COLO668 (cell line): ENCODE results near the gene SPTB.

Experiments used
- DNase-seq: peaks from one replicate; lab custom pipeline; 2025; ENCODE audit not compliant: unreplicated experiment; lab: John Stamatoyannopoulos, UW

Gene SPTB

GRCh38 chr14:64755781-64756221 is 123.9 kb downstream of the SPTB start:
- DNase-seq, result no peak

DNA sequence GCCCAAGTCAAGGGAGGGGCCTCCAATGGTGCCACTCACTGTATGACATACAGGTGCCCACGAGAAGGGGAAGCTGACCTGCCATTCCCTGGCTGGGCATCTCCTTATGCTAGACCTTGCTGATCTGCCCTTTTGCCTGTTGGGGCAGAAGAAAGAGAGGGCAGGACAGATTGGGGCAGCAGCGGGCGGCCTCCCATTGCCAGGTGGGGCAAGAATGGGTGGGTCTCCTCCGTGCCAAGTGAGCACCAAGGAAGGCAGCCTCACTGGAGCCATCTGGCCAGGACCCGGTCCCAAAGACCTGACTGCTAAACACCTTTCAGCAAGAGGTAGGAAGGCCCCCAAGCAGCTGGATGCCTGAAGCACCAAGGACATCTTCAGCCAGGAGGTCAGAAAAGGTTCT is 125.0 kb downstream of the SPTB start:
- DNase-seq, result no peak

DNA sequence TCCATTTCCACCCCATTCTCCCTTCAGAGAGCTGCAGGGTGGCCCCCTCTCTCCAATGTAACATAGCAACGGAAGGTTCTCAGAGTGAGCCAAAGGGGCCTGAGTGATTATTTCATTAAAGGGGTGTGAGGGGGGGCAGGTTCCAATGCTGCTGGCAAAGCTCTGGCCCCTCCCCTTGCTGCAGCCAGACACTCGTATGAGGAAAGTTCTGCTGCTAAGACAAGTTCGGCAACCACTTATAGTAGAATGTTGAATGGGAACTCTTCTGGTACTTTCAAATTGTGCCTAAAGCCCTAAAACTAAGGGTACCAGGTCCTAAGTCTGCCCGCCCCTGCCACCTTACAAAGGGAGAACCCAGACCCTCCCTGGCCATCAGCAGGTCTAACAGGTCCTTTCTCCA is 125.7 kb downstream of the SPTB start:
- no peak for DNase-seq

GRCh38 chr14:64753374-64753773 is 126.3 kb downstream of the SPTB start:
- no peak for DNase-seq

- DNase-seq, result no peak
These were observed 126.8 kb downstream of the SPTB start for GRCh38 chr14:64752909-64753308.

GRCh38 chr14:64748995-64749714 is 130.6 kb downstream of the SPTB start:
- DNase-seq, result no peak

DNA sequence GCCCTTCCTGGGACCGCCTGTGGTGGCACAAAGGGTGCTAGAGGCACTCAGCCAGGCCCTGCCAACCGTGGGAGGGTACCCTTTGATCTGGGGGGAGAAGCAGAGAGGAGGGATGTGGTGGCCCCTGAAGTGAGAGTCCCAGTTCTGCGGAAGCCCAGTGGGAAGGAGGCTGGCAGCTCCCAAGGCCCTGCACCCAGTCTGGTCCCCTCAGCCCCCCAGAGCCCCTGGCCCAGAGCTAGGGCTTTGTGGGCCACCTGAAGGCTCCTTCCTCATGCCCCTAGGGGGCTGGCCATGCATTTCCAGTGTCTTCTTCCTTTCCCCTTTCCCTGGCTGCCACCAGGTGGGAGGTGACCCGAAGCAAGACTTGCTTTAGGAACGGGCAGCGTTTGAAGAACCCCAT is 131.2 kb downstream of the SPTB start:
- DNase-seq, result no peak

- DNase-seq, result no peak
These were observed 132.4 kb downstream of the SPTB start for GRCh38 chr14:64747327-64747726.

DNA sequence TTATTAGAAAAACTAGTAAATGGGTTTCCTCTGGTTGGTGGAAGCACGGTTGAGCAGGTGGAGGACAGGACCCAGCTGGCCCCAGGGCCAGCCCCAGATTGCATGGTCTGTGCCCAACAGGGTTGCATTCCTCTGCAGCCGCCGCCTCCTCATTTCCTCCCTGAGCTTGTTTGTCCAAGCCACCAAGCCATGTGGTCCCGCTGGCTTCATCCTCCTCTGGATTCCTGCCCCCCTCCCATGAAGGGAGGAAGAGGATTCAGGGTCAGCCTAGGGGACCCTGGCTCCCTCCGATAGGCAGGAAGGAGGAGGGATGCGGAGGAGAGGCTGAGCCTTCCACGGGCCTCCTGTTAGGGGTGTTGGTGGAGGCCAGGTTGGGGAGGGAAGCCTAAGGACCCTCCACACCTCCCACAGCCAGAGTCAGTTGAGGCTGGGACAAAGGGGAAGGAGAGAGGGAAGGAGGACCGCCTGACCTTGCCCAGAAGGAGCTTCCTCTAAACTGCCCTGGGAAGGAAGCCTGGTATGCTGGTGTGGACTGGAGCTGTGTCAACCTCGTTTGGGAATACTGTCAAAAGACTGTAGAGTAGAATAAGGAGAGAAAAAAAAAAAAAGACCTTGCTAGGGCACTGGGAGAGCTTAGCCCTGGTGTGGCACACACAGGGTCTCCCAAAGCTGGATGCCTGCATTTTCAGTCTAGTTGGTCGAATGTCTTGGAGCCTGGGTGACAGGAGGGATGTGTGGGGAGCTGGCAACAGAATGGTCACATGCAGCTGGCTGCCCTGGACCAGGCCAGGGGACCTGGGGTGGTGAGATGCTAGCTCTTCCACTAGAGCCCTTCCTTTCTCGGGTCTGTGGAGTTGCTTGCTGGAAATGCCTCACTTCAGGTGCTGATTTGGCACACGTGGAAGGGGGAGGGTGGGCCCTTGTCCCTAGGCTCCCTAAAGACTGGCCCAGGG is 133.1 kb downstream of the SPTB start:
- no peak for DNase-seq

DNA sequence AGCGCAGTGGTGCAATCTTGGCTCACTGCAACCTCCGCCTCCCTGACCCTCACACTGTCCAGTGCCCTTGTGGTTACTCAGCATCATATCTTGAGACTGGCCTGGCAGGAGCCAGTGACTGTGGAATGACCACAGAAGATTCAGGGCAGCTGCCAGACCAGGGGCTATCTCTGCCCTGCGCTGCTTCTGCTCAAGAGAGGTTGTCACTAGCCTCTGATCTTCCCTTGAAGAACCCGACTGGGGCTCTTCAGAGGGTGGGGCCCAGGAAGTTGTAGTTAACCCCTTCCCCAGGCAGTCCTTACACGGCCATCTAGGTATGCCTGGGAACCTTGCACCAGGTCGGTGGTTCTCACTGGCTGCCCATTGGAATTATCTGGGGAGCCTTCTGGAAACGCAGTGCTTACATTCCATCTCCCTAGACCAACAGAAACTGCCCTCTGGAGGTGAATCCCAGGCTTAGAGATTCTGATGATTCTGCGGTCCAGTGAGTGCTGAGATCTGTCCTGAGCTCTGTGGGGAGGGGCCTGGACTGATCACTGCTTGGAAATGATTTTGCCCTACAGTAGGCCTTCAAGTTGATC is 134.1 kb downstream of the SPTB start:
- no peak for DNase-seq

DNA sequence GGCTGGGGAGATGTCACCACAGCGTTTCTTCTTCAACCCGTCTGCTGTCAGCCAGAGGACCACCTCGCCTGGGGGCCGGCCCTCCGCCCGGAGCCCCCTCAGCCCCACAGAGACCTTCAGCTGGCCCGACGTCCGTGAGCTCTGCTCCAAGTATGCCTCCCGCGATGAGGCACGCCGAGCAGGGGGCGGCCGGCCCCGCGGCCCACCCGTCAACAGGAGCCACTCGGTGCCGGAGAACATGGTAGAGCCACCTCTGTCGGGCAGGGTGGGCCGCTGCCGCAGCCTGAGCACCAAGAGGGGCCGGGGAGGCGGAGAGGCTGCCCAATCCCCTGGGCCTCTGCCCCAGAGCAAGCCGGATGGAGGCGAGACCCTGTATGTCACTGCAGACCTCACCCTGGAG is 136.6 kb downstream of the SPTB start:
- no peak for DNase-seq

- no peak for DNase-seq
These were observed 137.7 kb downstream of the SPTB start for GRCh38 chr14:64741961-64742360.

DNA sequence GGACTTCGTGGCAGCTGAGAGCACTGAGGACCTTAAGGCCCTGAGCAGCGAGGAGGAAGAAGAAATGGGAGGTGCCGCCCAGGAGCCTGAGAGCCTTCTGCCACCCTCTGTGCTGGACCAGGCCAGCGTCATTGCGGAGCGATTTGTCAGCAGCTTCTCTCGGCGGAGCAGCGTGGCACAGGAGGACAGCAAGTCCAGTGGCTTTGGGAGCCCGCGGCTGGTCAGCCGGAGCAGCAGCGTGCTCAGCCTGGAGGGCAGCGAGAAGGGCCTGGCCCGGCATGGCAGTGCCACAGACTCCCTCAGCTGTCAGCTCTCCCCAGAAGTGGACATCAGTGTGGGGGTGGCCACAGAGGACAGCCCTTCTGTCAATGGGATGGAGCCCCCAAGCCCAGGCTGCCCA is 138.5 kb downstream of the SPTB start:
- no peak for DNase-seq

DNA sequence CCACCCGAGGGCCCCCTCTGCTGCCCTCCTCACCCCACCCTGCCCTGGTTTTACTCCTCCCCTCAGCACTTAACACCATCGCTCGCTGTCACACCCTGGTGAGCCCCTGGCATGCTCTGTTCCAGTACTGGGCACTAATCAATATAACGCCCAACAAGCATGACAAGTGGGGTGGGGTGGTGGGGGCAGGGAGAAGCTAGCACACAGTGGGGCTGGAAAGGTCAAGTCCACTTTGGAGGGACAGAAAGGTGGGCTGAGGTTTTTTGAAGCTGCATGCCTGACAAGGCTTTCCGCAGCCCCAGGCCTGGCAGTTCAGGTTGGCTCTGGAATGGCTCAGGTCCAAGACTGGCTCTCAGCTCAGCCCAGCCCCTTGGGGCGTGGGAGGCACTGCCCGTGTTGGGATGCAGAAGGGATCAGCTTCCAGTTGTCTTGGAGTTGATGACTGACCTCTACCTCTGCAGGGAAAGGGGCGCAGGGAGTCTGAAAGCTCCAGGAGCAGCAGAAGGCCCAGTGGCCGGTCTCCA is 141.4 kb downstream of the SPTB start:
- no peak for DNase-seq

DNA sequence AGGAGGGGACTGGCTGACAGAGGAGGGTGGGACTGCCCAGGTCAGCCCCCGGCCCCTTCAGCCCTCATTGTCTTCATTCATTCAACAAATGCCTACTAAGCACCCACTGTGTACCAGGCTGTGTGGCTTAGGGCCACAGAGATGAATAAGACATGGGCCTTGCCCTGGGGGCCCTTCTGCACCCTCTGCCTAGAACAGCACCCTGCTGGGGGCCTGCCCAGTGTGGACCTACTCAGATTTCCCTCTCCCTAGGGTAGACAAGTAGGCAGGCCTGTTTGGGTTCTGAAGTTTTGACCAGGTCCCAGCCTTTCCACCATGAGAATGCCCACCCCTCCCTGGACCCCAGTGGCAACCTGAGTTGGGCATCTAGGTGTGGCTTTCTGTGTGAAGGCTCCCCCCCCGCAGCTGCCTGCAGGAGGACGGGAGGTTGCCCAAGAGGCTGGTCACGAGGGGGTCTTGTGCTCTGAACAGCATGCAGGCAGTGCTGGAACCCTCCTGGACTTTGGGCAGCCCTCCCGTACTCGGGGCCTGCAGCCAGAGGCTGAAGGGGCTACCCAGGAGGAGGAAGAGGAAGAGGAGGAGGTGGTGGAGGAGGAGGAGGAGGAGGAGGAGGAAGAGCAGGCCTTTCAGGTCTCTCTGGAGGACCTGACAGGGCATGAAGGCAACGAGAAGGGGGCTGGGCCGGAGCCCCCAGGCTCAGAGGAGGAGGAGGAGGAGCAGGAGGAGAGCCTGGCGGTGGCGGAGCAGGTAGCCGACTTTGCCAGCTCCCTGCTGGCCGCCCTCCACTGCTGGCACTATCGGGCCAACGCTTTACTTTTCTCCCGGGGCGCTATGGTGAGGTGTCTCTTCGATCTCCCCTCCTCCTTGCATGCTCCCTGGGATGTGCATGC is 142.1 kb downstream of the SPTB start:
- no peak for DNase-seq

DNA sequence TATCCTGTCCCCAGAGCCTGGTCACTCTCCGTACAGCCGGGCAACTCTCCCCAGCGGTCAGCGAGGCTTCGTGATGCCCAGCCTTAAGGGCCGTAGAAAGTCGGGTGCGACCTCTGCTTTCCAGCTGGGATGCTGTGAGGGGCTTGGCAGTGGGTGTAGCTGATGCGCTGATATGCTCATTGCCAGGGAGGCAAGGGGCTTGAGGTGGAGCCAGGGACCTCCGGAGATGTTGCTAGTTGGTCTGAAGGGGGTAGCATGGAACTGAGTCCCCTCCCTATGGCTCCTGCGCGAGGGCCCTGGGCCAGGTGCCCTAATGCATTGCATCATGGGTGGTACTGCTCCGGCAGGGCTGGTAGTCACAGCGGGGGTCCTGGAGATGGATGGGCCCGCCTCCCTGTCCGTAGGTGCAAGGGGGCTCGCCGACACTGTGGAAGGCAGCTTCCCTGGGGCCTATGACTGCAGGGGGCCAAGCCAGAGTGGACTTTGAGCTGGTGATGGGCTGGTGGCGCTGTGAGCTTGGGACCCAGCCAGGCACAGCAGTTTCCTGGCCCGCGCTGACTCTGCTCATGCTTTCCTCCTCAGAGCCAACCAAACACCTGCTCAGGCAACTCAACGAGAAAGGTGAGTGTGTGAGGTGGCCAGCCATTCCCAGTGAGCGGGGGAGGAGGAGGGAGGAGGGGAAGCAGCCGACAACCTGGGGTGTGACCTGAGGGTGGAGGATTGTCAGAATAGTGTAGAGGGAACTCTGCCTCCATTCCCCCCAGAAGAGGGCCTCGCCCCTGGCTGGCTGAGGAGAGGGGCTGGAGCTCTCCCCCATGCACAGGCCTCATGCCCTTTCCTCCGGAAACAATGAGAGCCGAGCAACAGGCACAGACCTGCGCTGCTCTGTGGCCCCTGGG is 143.2 kb downstream of the SPTB start:
- DNase-seq, result peak; percentile 91

DNA sequence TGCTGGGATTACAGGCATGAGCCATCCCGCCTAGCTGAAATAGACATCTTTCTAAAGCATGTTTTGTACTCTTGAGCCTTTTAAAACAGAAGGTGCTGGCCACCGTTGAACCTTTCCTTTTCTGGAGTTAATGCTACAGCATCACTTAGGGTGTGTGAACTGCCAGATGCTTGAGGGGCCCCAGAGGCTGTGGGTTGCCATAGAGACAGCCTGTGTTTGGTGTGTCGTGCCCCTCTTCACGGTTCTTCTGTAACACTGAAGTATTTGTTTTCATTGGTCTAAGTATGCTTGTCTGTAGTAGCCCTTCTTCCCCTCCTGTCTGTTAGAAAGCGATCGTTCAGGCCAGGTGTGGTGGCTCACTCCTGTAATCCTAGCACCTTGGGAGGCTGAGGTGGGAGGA is 144.7 kb downstream of the SPTB start:
- DNase-seq, result peak; percentile 28

DNA sequence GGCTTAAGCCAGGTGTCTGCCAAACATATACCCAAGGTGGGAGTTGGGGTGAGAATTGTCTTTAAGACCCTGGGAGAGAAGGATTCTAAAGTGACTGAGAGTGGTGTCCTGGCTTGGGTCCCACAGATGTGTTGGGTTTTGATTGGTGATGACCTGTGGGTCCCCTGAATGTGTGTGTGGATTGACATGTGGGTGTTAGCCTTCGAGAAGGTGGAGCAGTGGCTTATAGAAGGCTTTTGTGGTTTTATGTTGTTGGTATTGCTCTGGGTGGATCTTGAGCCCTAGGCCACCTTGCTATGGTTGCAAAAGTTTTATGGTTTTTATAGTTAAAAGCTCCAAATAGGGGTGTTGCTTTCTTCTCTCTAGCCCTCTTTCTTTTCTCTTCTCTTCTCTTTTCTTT is 145.8 kb downstream of the SPTB start:
- no peak for DNase-seq

DNA sequence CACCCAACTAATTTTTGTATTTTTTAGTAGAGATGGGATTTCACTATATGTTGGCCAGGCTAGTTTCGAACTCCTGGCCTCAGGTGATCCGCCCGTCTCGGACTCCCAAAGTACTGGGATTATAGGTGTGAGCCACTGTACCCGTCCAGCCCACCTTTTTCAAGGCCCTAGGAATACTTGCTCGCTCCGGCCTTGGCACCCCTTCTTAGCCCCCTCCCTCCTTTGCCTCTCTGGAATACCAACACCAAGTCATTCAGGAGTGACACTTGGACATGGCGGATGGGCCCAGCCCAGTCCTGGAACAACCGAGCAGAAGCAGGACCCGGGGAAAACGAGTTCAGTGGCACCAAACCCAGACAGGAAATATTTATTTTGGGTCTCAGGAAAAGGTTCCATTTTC is 146.4 kb downstream of the SPTB start:
- no peak for DNase-seq
